HG03521 (cell line): ENCODE measurements around the gene ARHGAP22.

Experiments used
- ATAC-seq: cut with Tn5 transposase; IDR thresholded peaks from one replicate; pipeline ENCODE4 v1.9.1; 2021; ENCODE audit warnings: mild to moderate bottlenecking, moderate library complexity; ENCODE audit not compliant: unreplicated experiment

The ARHGAP22 gene

DNA sequence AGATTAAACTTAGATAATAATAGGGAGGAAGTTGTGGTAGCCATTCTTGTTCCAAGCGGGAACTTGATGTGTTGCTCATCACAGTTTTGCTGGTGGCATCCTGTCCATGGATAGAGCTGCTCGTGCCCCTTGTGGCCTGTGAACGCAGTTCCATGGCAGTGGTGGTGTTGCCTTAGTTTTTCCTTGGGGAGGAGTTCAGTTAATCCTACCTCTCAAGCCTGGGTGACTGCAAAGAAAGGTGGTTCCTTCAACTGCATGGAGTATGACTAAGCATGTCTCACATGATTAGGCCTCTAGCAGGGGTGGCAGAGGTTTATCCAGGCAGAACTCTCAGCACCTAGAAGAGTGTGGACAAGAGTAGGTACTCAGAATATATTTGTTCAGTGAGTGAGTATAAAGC lies 198.7 kb downstream of the ARHGAP22 start:
- ATAC-seq, result no peak

DNA sequence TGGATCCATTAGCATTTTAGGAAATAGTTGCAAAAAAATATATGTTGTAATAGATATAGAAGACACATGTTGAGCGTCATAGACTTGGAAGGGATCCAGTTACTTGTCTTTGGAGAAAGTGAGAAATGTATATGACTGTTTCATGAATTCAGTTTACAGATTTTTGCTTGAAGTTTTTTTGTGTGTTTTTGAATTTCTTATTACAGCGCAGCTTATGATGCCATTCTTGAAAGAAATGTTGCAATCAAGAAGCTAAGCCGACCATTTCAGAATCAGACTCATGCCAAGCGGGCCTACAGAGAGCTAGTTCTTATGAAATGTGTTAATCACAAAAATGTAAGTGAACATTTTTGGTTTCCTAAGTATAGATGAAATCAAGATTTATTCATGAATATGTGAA lies 200.2 kb downstream of the ARHGAP22 start:
- no peak for ATAC-seq

DNA sequence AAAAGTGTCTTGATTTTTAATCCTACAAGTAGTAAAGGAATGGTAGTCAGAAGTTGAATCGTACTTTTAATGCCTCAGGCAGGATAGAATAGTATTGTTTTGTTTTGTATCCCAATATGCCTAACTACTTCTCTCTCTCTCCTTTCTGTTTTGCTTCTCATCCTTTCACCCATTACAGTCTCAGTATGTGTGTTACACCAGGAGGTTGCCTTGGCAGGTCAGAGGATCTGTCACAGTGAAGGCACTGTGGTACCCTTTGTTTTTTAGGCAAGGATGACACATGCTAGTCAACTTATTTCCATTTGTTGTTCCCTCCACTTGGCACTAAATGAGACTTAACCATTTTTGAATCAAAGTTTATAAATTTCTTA lies 204.0 kb downstream of the ARHGAP22 start:
- ATAC-seq, result no peak

DNA sequence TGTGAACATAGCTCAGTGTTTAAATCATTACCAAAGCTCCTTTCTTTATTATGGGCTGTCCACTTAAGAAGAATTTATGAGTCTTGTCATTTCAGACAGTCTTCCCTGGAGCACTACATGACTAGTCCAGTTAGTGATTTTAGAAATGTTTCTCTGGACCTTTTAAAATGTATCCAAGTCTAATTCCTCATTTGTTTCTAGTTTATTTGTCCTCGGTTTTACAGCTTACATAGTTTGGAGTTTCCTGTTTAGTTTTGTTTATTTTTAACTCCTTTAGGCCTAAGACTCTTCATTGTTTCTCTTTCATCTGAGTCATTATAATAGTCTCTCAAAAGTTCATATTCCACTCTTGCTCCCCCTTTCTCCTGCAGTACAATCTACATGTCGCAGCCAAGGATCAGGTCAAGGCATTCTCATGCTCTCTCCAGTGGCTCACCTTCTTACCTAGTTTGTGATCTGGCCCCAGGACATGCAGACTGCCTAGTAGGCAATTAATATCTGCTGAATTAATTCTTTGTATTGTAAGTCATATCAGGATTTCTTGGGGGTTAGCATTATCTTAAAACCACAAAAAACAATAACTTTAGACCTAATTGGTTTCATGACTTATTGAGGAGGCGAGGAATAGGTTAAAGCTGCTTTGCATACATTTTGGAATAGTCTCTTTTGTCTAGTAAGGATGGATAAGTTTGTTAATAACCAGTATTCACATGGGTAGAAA lies 204.6 kb downstream of the ARHGAP22 start:
- no peak for ATAC-seq

- no peak for ATAC-seq
Measured at GRCh38 chr10:48399551-48399950, 205.3 kb downstream of the ARHGAP22 start.

- ATAC-seq, result no peak
Measured at GRCh38 chr10:48399056-48399541, 205.8 kb downstream of the ARHGAP22 start.

DNA sequence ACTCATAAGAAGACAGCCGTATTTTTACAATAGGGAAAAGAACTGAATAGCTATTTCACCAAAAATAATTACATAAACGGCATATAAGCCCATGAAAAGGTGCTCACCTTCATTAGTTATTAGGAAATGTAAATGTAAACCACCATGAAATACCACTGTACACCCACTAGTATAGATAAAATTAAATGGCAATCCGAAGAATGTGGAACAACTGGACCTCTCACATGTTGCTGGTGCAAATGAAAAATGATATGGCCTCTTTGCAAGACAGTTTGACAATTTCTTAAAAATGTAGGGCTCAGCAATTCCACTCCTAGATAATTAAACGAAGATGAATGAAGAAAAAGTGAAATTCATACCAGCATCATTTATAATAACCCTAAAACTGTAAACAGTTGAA lies 206.6 kb downstream of the ARHGAP22 start:
- ATAC-seq, result no peak
